C4-2B (cell line): ENCODE results near the gene ENSA.
"Not testable (repeated sequence)": the region's sequence is repeated elsewhere in the genome, so short reads cannot be mapped to it uniquely, and the experiment has no call there.

ENCODE experiments used
- H3K27ac ChIP-seq: fragments of 450-650 bp; 2 replicates; pipeline ENCODE4 v1.5.1; 2017
- ZFX ChIP-seq: fragments of 450-650 bp; IDR thresholded peaks from 2 replicates; pipeline ENCODE4 v1.6.1; 2017
- TF ChIP-seq, protein P1 (sequence below): fragments of 450-650 bp; conservative IDR thresholded peaks from 2 replicates; pipeline ENCODE4 v1.5.1; 2017; ENCODE audit warnings: mild to moderate bottlenecking

The ENSA gene

DNA sequence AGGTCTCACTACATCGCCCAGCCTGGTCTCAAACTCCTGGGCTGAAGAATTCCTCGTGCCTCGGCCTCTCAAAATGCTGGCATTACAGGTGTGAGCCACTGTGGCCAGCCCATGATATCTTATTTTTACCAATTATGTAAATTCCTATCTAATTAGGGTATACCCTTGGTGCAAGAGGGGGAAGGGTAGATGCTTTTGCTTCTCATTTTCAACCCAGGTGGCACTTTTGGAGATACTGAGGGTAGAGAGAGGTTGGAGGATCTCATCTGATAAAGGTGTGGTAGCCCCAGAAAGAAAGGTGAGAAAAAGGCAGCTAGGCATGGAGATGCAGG lies 17.4 kb downstream of the ENSA start:
- no peak overlapping the region for H3K27ac ChIP-seq
- TF ChIP-seq, protein P1, sequence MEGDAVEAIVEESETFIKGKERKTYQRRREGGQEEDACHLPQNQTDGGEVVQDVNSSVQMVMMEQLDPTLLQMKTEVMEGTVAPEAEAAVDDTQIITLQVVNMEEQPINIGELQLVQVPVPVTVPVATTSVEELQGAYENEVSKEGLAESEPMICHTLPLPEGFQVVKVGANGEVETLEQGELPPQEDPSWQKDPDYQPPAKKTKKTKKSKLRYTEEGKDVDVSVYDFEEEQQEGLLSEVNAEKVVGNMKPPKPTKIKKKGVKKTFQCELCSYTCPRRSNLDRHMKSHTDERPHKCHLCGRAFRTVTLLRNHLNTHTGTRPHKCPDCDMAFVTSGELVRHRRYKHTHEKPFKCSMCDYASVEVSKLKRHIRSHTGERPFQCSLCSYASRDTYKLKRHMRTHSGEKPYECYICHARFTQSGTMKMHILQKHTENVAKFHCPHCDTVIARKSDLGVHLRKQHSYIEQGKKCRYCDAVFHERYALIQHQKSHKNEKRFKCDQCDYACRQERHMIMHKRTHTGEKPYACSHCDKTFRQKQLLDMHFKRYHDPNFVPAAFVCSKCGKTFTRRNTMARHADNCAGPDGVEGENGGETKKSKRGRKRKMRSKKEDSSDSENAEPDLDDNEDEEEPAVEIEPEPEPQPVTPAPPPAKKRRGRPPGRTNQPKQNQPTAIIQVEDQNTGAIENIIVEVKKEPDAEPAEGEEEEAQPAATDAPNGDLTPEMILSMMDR: no peak
- no peak for TF ChIP-seq ZFX

GRCh38 chr1:150610576-150610975 lies 18.8 kb downstream of the ENSA start:
- no peak overlapping the region for H3K27ac ChIP-seq
- TF ChIP-seq, protein P1: no peak
- TF ChIP-seq ZFX: no peak

DNA sequence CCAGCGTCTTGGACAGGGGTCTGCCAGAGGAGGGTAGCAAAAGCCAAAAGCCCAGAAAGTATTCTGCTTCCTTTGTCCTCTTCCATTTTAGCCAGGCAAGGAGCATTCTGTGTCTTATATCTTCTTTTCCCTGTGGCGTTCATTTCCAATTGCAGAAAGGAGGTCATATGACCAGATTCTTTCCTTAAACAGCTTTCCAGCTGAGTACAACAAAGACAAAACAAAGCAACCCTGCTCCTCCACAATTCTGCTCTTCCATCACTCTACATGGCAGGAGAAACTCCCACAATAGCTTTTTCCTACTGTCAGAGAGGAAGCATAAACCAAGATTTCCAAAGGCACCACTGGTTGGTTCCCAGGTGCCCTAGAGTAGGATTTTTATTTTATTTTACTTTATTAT lies 19.7 kb downstream of the ENSA start:
- H3K27ac ChIP-seq: no peak overlapping the region
- TF ChIP-seq, protein P1: no peak
- TF ChIP-seq ZFX: no peak

DNA sequence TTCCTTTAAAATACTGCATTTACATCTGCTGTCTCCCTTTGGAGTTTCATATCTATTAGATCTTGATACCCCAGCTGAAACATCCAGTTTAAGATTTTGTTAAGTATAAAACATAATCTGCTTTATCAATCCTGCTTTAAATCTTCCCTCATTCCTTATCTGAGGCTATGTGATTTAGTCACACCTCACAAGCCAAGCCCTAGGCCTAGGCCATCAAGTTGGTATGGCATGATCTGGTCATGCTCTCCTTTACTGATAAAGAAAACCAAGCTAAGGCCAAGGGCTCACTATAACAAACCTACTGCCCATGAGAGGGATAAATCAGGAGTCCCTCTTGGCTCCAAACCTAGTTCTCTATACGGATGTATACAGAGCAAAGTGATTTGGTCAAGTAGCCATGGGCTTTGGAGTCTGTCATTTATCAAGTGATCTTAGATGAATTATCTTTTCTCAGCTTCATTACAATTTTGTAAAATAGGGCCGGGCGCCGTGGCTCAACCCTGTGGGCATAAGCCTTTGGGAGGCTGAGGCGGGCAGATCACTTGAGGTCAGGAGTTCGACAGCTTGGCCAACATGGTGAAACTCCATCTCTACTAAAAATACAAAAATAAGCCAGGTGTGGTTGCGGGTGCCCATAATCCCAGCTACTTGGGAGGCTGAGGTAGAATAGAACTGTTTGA lies 22.8 kb downstream of the ENSA start:
- no peak overlapping the region for H3K27ac ChIP-seq

DNA sequence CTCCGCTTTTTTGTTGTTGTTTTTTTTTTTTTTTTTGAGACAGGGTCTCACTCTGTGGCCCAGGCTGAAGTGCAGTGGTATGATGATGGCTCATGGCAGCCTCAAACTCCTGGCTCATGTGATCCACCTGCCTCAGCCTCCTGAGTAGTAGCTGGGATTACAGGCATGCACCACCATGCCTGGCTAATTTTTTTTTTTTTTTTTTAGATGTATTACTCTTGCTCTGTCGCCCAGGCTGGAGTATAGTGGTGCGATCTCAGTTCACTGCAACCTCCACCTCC lies 24.0 kb downstream of the ENSA start:
- not testable (repeated sequence) for H3K27ac ChIP-seq

More for the DNA sequence above, 22.8 kb downstream of the ENSA start:
- TF ChIP-seq ZFX: no peak
- TF ChIP-seq, protein P1: no peak

- TF ChIP-seq ZFX: no peak
- TF ChIP-seq, protein P1: no peak
- no peak overlapping the region for H3K27ac ChIP-seq
Observed at GRCh38 chr1:150604226-150604588, 25.2 kb downstream of the ENSA start.

DNA sequence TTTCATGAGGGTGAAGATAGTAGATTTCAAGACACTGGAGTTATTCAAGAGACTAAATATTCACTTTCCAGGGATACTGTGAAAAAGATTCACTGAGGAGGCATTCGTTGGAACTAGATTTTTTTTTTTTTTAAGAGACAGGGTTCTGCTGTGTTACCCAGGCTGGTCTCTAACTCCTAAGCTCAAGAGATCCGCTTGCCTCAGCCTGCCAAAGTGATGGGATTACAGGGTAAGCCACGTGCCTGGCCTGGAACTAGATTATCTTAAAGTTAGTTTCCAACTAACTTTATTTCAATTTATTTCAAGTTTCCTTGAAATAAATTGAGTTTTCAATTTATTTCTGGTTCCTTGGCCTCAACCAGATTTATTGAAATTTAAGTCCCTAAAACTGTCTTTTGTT lies 25.7 kb downstream of the ENSA start:
- no peak for TF ChIP-seq ZFX
- TF ChIP-seq, protein P1: no peak
- no peak overlapping the region for H3K27ac ChIP-seq

DNA sequence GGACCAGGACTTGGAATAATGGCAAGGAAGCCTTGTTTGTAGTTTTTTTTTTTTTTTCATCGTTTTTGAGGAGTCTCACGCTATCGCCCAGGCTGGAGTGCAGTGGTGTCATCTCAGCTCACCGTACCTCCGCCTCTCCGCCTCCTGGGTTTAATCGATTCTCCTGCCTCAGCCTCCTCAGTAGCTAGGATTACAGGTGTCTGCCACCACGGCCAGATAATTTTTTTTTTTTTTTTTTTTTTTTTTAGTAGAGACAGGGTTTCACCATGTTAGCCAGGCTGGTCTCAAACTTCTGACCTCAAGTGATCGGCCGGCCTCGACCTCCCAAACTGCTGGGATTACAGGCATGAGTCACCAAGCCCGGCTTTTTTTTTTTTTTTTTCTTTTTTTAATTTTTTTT lies 27.0 kb downstream of the ENSA start:
- H3K27ac ChIP-seq: not testable (repeated sequence)

DNA sequence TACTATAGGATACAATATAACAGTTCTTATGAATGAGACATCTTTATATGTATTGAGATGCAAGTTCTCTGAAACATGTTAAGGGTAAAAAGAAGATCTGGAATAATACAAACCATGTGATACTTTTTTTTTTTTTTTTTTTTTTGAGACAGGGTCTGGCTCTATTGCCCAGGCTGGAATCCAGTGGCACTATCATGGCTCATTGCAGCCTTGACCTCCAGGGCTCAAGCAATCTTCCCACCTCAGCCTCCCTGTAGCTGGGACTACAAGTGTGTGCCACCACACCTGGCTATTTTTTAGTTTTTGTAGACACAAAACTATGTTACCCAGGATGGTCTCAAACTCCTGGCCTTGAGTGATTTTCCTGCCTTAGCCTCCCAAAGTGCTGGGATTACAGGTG lies 27.9 kb downstream of the ENSA start:
- no peak overlapping the region for H3K27ac ChIP-seq

GRCh38 chr1:150598346-150598745 lies 31.1 kb downstream of the ENSA start:
- H3K27ac ChIP-seq: not testable (repeated sequence)

More for the DNA sequence above, 27.9 kb downstream of the ENSA start:
- TF ChIP-seq, protein P1: no peak
- no peak for TF ChIP-seq ZFX
